CD14-positive monocyte (primary cell): ENCODE data around the gene CRIP2. TPM values are rescaled to one million over a fixed set of nuclear protein-coding genes. Genes with fewer than 3 reads are reported as not detected.

Experiments
- DNase-seq, 3 donors: peaks; one replicate each; pipeline ENCODE4 v3.0.0-alpha.2; 2011 to 2022
- H2AFZ ChIP-seq: 2 replicates; pipeline ENCODE4 v1.6.0; 2012; ENCODE audit warnings: mild to moderate bottlenecking, low read depth, low read length, inconsistent platforms; ENCODE audit not compliant: insufficient read depth, poor library complexity, severe bottlenecking
- H3K27ac ChIP-seq, 2 donors: 1 replicate in 1 of 2; 2 replicates in 1 of 2; pipeline ENCODE4 v1.5.1; 2012 to 2013; ENCODE audit warnings: low read length in 2 of 2, control low read depth in 1 of 2, inconsistent platforms in 1 of 2, low read depth in 1 of 2, mild to moderate bottlenecking in 1 of 2
- H3K27me3 ChIP-seq, 2 donors: one replicate each; pipeline versions ENCODE4 v1.6.0 to v1.6.1; 2011 to 2013; ENCODE audit warnings: low read length in 2 of 2; ENCODE audit not compliant: control insufficient read depth in 2 of 2, insufficient read depth in 2 of 2
- H3K36me3 ChIP-seq, 2 donors: replicated peaks in 1 of 2; 1 replicate in 1 of 2; 2 replicates in 1 of 2; pipeline versions ENCODE4 v1.5.1 to v1.6.1; 2012 to 2013; ENCODE audit warnings: low read length in 2 of 2, control low read depth in 1 of 2, inconsistent platforms in 1 of 2, mild to moderate bottlenecking in 1 of 2; ENCODE audit not compliant: insufficient read depth in 2 of 2, control insufficient read depth in 1 of 2
- H3K4me1 ChIP-seq, 2 donors: 1 replicate in 1 of 2; 2 replicates in 1 of 2; pipeline versions ENCODE4 v1.5.1 to v1.6.1; 2012 to 2013; ENCODE audit warnings: low read length in 2 of 2, control low read depth in 1 of 2, inconsistent platforms in 1 of 2, mild to moderate bottlenecking in 1 of 2, moderate library complexity in 1 of 2; ENCODE audit not compliant: insufficient read depth in 2 of 2, control insufficient read depth in 1 of 2
- H3K4me2 ChIP-seq: replicated peaks from 2 replicates; pipeline ENCODE3; 2012; ENCODE audit warnings: low read length, moderate library complexity, mild to moderate bottlenecking; ENCODE audit not compliant: poor library complexity, severe bottlenecking; ENCODE audit errors: extremely low read depth
- H3K4me3 ChIP-seq, 3 experiments: fragments of 200-600 bp in 1 of 3; sonication (generic) in 1 of 3; replicated peaks in 1 of 3; 1 replicate in 2 of 3; 2 replicates in 1 of 3; pipeline ENCODE4 v1.5.1; 2011 to 2013; ENCODE audit warnings: low read length in 3 of 3, mild to moderate bottlenecking in 3 of 3, control low read depth in 2 of 3, low read depth in 2 of 3, inconsistent platforms in 1 of 3, moderate library complexity in 1 of 3
- H3K79me2 ChIP-seq: 2 replicates; pipeline ENCODE4 v1.6.0; 2012; ENCODE audit warnings: mild to moderate bottlenecking, control low read depth, inconsistent platforms, low read length, moderate library complexity; ENCODE audit not compliant: insufficient read depth
- H3K9ac ChIP-seq: 2 replicates; pipeline ENCODE4 v1.6.0; 2017; ENCODE audit warnings: low read length, mild to moderate bottlenecking; ENCODE audit not compliant: insufficient read depth, poor library complexity, severe bottlenecking
- H3K9me3 ChIP-seq, 2 donors: replicated peaks in 1 of 2; 1 replicate in 1 of 2; 2 replicates in 1 of 2; pipeline versions ENCODE4 v1.5.1 to v1.6.1; 2012 to 2013; ENCODE audit warnings: low read length in 2 of 2, control low read depth in 1 of 2; ENCODE audit not compliant: control insufficient read depth in 1 of 2, insufficient read depth in 1 of 2
- H4K20me1 ChIP-seq: 2 replicates; pipeline ENCODE4 v1.6.0; 2012; ENCODE audit warnings: mild to moderate bottlenecking, low read length, control low read depth, moderate library complexity; ENCODE audit not compliant: insufficient read depth
- H3K27ac Mint-ChIP-seq, 7 donors: one replicate each; pipeline ENCODE4 v1.8.0; 2020; ENCODE audit warnings: mild to moderate bottlenecking in 7 of 7, mixed read lengths in 7 of 7, moderate library complexity in 6 of 7, inconsistent platforms in 2 of 7
- H3K27me3 Mint-ChIP-seq, 3 donors: one replicate each; pipeline ENCODE4 v1.8.0; 2021 to 2022; ENCODE audit warnings: low read depth in 3 of 3, mild to moderate bottlenecking in 3 of 3, mixed read lengths in 3 of 3, moderate library complexity in 3 of 3, inconsistent platforms in 1 of 3
- H3K36me3 Mint-ChIP-seq, 2 donors: one replicate each; pipeline ENCODE4 v1.8.0; 2020; ENCODE audit warnings: mixed read lengths in 2 of 2, inconsistent platforms in 1 of 2, mild to moderate bottlenecking in 1 of 2
- H3K4me1 Mint-ChIP-seq: one replicate; pipeline ENCODE4 v1.8.0; 2020; ENCODE audit warnings: mild to moderate bottlenecking, mixed read lengths
- H3K4me3 Mint-ChIP-seq, 2 donors: one replicate each; pipeline ENCODE4 v1.8.0; 2020; ENCODE audit warnings: mild to moderate bottlenecking in 2 of 2, mixed read lengths in 2 of 2, moderate library complexity in 1 of 2
- H3K9me3 Mint-ChIP-seq, 7 donors: one replicate each; pipeline ENCODE4 v1.8.0; 2020 to 2022; ENCODE audit warnings: mixed read lengths in 7 of 7, mild to moderate bottlenecking in 6 of 7, moderate library complexity in 6 of 7, inconsistent platforms in 2 of 7
- WGBS: methylation state at CpG from one replicate; pipeline ENCODE4 v1.1.5; 2013; ENCODE audit warnings: missing lambda C conversion rate; ENCODE audit not compliant: insufficient coverage; 5-methylcytosine and 5-hydroxymethylcytosine counted together
- intact Hi-C, 2 donors: fragments of 100-400 bp; cut with micrococcal nuclease; formaldehyde crosslinking; loops; one replicate each; pipeline versions ENCODE4 v1.15.0 to v1.15.1; 2023
- polyA plus RNA-seq, 3 donors: library from polyadenylated mRNA; depleted of rRNA in 1 of 3; unstranded in 2 of 3; stranded (reverse) in 1 of 3; fragments of 300-500 nt in 2 of 3; fragments of >200 nt in 1 of 3; fragmentation: Illumina TruSeq in 2 of 3; gene quantifications; 1 replicate in 2 of 3; 2 replicates in 1 of 3; pipeline ENCODE4 v1.2.3, GENCODE V29; 2012 to 2021
- TF ChIP-seq, protein P1 (sequence below): fragments of 200-600 bp; IDR thresholded peaks from one replicate; pipeline ENCODE4 v1.8.0; 2022; ENCODE audit warnings: antibody characterized with exemption, mild to moderate bottlenecking

The CRIP2 gene
- polyA plus RNA-seq, 3 donors, result 2.1 to 4.0 (median 3.3) TPM

DNA sequence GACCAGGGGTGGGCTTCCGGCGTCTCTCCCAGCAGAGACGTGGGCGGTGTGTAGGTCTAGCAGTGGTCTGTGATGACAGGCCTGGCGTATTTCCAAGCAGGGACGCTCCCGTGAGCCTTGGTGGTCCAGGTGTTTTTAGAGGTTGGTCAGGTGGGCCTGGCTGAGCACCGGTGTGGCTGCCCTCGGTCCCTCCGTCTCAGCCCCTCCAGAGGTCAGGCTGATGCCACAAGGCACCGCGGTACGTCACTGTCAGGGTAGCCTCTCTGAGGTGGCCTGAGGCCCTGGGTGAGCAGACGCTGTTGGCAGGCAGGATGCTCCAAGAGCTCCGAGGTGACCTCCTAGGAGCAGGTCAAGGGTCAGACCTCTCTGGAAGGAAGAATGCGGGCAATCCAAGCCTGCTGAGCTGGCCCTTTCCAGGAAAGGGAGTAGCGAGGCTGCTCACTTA is 41.4 kb upstream of the CRIP2 start:
- Histone ChIP-seq H3K4me3 (no peak overlapping the region), H3K27ac (no peak overlapping the region), H3K4me1 (no peaks in the 10 kb centered on the region), H3K9ac (no peak overlapping the region), H3K9me3 (no peaks in the 10 kb centered on the region), H3K4me2 (no peak overlapping the region), H3K27me3 (no peaks in the 10 kb centered on the region), H2AFZ (no peak overlapping the region), H4K20me1 (peaks cover 69% of the 10 kb centered on the region), H3K79me2 (peaks cover 60% of the 10 kb centered on the region), H3K36me3 (peaks cover 2 to 14% of the 10 kb centered on the region in 2 donors)
- WGBS, result 91% methylated on average over 14 of the region's 17 CpGs
- DNase-seq, result no peak
- H3K27me3 Mint-ChIP-seq, result peaks cover 0 to 2% (median 0%) of the 10 kb centered on the region in 3 donors
- intact Hi-C loops, result no loop called here
- peak overlapping the region in 1 of 7 donors; percentile 31 for H3K27ac Mint-ChIP-seq
- TF ChIP-seq, protein P1, sequence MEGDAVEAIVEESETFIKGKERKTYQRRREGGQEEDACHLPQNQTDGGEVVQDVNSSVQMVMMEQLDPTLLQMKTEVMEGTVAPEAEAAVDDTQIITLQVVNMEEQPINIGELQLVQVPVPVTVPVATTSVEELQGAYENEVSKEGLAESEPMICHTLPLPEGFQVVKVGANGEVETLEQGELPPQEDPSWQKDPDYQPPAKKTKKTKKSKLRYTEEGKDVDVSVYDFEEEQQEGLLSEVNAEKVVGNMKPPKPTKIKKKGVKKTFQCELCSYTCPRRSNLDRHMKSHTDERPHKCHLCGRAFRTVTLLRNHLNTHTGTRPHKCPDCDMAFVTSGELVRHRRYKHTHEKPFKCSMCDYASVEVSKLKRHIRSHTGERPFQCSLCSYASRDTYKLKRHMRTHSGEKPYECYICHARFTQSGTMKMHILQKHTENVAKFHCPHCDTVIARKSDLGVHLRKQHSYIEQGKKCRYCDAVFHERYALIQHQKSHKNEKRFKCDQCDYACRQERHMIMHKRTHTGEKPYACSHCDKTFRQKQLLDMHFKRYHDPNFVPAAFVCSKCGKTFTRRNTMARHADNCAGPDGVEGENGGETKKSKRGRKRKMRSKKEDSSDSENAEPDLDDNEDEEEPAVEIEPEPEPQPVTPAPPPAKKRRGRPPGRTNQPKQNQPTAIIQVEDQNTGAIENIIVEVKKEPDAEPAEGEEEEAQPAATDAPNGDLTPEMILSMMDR, result no peak
- no peaks in the 10 kb centered on the region for H3K9me3 Mint-ChIP-seq
- peaks cover 8% of the 10 kb centered on the region for H3K4me1 Mint-ChIP-seq
- H3K36me3 Mint-ChIP-seq, result peaks cover 4 to 38% of the 10 kb centered on the region in 2 donors
- no peak overlapping the region for H3K4me3 Mint-ChIP-seq

DNA sequence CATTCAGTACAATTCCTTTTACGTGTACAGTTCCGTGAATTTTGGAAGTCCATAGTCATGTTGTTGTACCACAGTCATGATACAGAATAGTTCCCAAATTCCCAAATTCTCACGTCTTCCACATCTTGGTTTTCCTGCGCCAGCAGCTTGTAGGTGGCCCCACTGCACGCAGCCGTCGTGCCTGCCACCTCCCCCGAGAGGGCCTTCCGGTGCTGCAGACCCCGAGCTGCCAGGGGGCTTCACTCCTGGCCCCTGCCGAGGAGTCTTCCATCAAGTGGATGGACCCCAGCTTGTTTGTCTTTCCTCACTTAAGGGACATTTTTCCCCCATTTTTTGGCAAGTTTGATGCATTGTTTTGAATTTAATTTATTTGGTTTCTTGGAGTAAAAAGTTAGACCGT is 38.2 kb upstream of the CRIP2 start:
- no peak overlapping the region for H3K27ac Mint-ChIP-seq

More for the DNA sequence above, 38.2 kb upstream of the CRIP2 start:
- no peaks in the 10 kb centered on the region for H3K9me3 Mint-ChIP-seq
- no peak overlapping the region for H3K4me3 ChIP-seq
- no peaks in the 10 kb centered on the region for H3K27me3 ChIP-seq
- peaks cover 7% of the 10 kb centered on the region for H3K4me1 Mint-ChIP-seq
- H2AFZ ChIP-seq, result no peak overlapping the region
- peaks cover 51% of the 10 kb centered on the region for H3K79me2 ChIP-seq
- no peaks in the 10 kb centered on the region for H3K9me3 ChIP-seq
- peaks cover 4 to 39% of the 10 kb centered on the region in 2 donors for H3K36me3 Mint-ChIP-seq
- H3K4me2 ChIP-seq, result no peak overlapping the region
- no peak for DNase-seq
- TF ChIP-seq, protein P1, result no peak
- WGBS, result 92% methylated on average over 8 of the region's 12 CpGs
- H3K9ac ChIP-seq, result no peak overlapping the region
- H3K4me1 ChIP-seq, result no peaks in the 10 kb centered on the region
- intact Hi-C loops, result no loop called here
- peaks cover 68% of the 10 kb centered on the region for H4K20me1 ChIP-seq
- H3K27me3 Mint-ChIP-seq, result no peaks in the 10 kb centered on the region
- no peak overlapping the region for H3K27ac ChIP-seq
- peaks cover 12 to 29% of the 10 kb centered on the region in 2 donors for H3K36me3 ChIP-seq
- no peak overlapping the region for H3K4me3 Mint-ChIP-seq
